HG02870 (cell line): ENCODE results near the gene DESI2.
"Not testable (repeated sequence)": the region's sequence is repeated elsewhere in the genome, so short reads cannot be mapped to it uniquely, and the experiment has no call there.

ENCODE experiments used
- ATAC-seq: cut with Tn5 transposase; IDR thresholded peaks from one replicate; pipeline ENCODE4 v1.9.1; 2021; ENCODE audit warnings: mild to moderate bottlenecking, moderate library complexity; ENCODE audit not compliant: unreplicated experiment

The DESI2 gene

DNA sequence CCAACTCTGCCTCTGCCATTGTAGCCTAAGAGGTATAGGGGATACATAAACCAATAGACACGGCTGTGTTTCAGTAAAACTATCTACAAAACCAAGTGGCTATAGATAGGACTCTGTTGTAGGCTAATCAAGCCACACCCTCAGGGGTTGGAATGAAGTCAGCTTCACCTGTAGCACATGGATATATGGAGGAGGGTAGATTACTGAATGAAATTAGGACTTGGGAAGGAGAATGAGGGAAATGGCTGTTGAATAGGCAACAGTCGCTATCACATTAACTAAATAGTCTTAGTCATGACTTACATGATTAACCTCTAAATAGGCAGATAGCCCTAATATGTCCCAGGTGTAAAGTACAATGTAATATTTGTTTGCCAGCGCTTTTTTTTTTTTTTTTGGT is 49.7 kb downstream of the DESI2 start:
- ATAC-seq, result no peak

DNA sequence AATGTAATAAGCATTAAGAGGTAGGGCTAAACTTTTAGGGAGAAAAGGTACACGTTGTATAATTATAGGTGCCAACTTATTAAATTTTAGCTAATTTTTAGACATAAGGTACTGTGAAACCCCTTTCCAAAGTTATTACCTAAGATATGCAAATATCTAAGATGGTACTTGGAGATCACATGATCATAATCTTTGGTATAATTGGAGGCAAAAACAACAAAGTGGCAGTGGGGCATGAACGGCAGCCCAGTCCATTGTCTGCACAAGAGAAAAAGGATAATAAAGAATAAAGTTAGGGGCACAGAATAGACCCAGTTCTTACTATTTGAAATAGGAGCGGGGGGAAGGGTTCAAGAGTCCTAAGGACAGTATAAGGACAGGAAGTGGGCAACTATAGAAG is 51.2 kb downstream of the DESI2 start:
- no peak for ATAC-seq

DNA sequence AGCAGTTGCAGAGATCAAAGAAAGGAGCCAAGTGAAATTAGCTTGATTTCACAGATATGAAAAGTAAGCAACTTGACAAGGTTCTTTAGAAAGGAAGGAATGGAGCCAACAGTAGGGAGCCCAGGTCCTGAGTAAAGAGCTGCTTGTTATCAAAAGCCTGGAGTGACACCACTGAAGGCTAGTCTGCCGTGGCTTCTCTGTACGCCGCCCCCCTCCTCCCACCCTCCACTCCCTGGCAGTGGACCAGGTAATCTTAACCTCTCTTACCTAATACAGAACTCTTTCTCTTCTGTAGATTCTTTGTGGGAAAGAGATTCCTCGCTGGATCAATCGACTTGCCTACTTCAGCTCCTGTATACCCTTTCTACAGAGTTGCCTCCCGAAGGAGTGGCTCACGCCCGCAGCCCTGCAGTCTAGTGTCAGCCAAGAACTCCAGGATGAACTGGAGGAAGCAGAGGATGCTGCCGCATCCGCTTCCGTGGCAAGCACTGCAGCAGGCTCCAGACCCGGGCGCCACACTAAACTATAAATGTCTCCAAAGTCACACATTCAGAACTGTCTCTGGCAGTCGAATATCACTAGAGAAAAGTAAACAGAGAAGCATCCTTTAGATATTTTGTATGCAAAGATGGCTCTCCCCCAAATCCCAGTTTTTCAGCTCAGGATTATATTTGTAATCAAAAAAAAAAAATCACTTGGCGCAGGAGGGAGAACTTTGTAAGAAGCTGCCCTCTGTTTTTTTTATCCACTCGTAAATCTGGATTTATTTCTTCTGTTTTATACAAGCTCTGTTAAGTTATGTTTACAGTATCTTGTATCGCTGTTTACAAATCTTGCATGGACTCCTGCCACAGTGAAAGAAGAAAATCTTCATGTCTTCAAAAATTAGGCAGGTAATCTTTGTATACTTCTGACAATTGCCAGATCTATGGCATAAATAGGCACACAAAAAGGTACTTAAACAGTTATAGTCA is 52.6 kb downstream of the DESI2 start:
- ATAC-seq, result no peak

DNA sequence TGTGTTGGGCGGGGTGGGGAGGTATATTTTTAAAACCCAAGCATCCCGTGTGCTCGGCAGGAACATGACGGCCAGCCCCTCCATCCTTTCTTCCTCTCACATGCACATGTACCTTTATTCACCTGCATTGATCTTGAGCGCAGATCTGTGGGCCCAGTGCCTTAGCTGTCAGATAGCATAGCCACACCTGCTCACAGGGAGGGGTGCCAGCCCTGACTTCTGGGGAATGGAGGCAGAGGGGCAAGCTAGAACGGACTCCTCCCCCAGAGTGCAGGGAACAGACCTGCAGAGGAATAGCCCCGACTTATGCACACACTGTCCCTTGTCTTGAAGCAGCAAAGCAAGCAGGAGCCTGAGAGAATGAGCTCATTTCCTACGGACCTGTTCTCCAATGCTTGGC is 56.1 kb downstream of the DESI2 start:
- no peak for ATAC-seq

DNA sequence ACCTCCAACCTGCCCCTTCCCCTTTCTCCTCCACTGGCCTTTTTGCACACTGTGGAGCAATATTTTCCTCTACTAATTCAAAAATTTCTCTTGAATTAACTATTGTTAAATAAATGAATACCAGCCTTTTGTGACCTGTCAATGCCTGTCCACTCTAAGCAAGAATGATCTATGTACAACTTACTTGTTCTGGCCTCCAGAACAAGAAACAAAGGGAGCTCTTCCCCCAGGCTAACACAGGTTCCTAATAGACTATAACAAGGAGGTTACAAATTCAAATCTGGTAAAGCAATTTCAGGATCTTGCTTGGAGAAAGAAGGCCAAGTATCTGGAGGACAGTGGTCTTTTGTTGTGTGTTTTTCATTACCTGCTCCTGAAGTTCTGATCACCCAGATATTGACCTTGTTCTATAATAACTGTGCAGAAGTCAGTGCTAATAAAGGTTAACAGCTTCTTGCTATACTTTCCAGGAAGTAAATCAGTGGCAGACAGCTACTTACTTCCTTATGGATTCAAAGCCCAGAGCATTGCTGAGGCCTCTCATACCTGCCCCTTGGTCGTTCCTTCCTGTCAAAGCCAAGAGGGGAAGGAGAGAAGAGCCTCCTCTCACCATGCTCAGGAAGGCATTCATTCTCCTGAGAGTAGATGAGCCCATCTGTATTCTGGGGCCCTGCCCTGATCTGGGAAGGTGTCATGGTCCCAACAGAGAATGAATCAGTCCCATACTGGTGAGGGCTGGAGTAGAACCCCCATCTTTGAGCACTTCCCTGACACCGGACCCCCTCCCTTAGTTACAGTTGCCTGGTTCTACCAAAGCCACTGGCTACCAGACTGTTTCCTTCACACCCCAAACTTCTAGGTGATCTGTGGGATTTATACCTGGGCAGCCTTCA is 56.8 kb downstream of the DESI2 start:
- no peak for ATAC-seq

DNA sequence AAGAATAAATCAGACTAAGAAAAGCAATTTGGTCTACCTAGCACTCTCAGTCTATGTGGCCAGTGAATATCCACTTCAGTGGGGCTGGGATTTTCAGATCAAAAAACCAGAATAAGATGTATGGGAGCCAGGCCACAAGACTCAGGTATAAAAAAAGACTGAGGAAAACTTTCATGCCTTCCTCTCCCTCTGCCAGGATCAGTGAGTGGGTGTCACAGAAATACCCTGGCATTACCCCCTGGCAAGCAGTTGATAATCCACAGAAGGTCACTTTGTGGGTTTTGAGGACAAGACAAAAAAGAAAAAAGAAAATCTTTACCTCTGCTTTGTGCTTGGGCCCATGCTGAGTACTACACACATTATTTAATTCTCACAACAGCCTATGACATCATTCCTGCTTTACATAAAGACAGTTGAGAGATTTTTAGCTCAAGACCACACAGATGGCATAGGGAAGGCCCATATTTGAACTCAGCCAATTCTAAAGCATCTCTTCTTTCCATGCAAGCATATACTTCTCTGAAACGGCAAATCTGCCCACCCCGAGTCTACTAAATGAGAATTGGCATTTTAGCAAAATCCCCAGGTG is 57.6 kb downstream of the DESI2 start:
- no peak for ATAC-seq

DNA sequence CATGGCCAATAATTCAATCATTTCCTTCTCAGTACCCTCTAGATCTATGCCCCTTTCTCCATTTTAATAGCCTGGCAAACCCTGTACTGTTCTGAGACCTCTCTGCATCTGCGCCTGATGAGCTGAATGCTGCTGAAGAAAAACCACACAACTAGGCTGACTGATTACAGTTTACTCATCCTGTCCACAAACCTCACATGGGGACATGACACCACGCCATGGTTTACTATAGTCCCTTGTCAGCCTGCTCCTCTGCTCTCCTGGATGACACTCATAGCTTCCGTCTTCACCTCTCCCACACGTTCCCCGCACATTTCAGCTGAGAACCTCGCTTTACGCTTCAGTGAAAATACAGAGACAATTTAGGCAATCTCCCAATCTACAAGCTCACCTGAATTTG is 59.7 kb downstream of the DESI2 start:
- ATAC-seq, result no peak

DNA sequence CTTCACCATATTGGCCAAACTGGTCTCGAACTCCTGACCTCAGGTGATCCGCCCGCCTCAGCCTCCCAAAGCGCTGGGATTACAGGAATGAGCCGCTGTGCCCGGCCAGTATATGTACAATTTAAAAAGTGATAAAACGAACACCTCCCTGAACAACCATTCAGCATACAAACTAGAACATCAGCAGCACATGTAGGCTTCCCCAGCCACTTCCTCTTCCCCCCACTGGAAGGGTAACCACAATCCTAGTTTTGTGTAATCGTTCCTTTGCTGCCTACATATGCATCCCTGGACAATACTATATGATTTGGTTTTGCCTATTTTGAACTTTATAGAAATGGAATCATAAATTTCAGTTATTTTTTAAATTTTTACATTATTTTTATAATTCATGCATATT is 60.4 kb downstream of the DESI2 start:
- no peak for ATAC-seq

DNA sequence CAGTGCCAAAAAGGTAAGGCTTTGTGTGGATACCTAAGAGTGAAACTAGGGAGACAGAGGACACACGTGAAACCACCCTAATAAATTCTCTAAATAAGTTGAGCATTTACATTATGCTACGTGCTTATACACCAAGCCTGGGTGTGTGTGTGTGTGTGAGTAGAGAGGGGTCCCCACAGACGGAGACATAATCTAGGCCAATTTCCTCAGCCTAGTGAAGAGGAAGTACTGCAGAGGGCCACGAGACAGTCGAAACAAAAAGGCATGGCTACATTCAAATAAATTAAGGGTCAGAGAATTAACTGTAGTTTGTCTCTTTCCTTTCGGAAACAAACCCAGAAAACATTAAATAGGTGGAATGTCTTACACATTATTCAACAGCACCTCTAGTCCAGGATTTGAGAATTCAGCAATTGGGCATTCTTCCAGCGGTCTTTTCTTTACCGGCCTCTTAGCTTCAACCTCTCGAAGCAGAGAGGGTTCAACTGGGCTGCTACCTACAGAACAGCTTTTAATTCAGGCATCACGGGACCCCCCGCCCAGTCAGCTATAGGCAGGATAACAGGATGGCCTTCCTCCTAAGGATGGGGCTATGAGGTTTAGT is 75.0 kb downstream of the DESI2 start:
- ATAC-seq, result no peak

DNA sequence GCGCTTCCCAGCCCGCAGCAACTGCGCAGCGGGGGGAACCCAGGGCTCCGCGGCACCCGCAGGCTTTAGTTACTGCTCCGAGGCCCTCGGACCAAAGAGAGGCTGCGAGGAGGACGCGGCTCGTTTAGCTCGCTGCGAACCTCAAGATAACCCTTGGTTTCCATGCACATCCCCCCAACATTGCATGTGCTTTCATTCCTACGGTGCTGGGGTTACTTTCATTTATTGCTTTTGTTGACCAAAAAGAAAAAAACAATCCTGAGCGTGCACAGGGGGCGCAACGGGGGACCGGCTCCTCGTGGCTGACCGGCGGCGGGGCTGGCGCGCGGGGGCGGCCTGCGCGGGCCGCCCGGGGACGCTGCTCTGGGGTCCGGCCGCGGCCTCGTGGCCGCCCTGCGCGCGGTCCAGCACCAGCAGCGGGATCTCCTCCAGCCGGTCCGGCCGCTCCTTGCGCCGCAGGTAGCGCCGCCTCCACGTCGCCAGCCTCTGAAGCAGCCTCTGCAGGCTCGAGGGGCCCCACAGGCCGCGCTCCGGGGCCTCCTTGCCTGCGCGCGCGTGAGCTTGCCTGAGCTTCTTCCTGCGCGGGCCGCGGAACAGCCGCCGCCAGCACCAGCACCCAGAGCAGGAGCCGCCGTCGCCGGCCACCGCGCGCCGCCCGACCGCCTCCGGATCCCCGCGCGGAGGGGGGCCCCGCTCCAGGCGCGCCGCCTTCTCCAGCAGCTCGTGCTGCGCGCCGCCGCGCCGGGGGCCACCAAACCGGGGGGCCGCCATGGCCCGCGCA is 77.4 kb downstream of the DESI2 start:
- no peak for ATAC-seq

DNA sequence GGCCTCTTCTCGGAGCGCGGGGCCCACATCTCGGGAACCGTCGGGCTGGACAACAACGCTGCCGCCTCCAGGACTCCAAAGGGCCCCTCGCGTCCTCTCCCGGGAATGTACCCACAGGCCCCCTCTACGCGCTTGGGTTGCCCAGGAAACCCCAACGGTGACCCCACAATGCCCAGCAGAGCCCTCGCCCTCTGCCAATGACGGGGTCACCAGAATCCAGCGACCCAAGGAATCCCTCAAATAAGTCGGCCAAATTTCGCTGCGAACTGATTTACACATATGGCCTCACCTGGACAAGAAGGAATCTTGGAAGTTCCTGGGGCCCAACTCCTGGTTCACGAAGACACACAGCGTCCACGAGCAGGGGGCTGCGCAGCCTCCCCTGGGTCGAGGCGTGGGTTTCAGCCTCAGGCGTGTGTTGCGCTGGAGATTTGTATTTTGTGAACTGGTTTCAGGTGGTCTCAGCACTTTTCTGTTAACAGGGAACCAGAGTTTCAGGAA is 78.1 kb downstream of the DESI2 start:
- ATAC-seq, result no peak

DNA sequence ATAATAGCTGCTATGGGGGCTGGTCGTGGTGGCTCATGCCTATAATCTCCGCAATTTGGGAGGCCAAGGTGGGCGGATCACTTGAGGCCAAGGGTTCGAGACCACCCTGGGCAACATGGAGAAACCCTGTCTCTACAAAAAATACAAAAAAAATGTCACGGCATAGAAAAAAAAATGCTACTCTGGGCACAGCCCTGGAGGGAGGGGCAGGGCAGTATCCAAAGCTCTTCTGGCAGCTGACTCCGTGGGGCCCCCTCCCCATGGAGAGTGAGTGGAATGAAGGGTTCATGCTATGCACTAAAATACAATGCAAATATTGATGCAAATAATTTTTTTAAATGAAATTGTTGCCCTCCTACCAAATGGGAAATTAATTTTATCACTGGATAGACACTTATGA is 78.7 kb downstream of the DESI2 start:
- no peak for ATAC-seq

DNA sequence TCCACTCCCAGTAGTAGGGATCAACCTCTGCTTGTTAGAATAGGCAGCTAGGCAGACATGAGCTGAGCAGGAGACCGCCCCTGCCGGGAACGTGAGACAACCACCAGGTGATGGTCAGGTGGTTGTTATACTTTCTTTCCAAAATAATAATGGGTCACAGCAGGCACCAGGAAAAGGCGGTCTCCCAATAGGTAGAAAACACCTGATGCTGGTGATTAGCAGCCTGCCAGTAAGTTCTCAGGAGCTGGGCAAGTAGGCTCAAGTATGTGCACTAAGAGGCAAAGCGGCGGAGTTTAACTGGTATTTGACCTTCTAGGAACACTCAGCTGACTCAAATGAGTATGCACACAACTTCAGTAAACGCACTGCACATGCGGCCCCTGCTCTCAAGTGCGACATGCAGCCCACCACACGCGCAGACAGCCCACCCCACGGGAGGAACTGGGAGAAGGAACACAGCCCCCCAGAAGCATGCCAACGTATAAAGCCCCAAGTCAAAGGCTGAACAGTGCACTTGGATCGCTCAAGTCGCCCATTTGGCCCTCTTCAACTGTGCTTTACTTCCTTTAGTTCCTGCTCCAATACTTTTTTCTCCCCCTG is 80.0 kb downstream of the DESI2 start:
- no peak for ATAC-seq

DNA sequence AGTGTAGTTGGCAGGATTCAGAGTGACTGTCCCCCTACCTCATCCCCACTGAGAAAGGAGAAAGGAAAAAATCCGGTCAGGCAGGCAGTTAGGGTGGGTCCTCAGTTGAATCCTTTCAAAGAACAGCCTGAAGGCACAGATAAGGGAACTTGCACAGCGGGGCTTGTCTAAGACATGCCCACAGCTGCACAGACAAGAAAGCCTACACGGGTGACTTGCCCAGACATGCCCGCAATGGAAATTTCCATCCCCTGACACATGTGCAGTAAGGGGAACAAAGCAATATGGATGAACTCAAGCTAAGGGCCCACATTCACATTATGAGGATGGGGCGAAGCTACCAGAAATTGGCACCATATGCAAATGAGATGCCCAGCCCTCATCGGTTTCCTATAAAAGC is 82.5 kb downstream of the DESI2 start:
- ATAC-seq, result no peak

DNA sequence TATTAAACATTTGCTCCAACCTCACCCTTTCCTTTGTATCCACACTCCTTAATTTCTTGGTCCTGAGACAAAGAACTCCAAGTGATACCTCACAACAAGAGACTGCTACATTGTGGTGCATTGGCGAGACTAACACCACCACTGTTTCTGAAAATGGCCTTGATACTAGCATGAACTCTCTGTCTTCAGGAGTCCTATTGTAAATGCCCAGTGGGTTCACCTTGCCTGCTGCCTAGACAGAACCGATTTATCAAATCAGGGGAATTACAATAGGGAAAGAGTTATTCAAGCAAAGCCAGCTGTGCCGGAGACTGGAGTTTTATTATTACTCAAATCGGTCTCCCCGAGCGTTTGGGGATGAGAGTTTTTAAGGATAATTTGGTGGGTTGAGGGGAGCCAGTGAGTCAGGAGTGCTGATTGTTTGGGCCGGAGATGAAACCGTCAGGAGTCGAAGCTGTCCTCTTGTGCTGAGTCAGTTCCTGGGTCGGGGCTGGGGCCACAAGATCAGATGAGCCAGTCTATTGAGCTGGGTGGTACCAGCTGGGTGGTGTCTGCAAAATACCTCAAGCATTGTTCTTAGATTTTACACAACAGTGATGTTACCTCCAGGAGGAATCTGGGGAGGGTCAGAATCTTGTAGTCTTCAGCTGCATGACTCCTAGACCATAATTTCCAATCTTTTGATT is 83.1 kb downstream of the DESI2 start:
- ATAC-seq, result no peak

DNA sequence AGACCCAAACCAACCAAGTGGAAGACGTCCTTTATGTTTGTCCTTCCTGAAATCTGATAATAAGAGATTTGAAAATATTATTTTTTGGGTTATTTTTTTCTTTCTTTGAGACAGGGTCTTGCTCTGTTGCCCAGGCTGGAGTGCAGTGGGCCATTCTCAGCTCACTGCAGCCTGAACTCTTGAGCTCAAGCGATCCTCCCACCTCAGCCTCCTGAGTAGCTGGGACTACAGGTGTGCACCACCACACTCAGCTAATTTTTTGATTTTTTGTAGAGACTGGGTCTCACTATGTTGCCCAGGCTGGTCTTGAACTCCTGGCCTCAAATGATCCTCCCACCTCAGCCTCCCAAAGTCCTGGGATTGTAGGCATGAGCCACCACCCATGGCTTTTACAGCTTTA is 86.2 kb downstream of the DESI2 start:
- ATAC-seq, result not testable (repeated sequence)

DNA sequence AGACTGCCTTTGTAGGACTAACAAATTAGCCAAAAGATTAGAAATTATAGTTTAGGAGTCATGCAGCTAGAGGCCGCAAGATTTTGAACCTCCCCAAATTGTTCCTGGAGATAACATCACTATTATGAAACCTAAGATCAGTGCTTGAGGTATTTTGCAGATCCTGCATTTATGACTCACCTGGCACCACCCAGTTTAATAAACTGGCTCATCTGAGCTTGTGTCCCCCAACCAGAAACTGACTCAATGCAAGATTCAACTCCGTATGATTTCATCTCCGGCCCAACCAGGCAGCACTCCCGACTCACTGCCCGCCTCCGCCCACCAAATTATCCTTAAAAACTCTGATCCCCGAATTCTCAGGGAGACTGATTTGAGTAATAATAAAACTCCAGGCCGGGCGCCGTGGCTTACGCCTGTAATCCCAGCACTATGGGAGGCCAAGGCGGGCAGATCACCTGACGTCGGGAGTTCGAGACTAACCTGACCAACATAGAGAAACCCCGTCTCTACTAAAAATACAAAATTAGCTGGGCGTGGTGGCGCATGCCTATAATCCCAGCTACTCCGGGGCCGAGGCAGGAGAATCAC is 87.2 kb downstream of the DESI2 start:
- ATAC-seq, result not testable (repeated sequence)

DNA sequence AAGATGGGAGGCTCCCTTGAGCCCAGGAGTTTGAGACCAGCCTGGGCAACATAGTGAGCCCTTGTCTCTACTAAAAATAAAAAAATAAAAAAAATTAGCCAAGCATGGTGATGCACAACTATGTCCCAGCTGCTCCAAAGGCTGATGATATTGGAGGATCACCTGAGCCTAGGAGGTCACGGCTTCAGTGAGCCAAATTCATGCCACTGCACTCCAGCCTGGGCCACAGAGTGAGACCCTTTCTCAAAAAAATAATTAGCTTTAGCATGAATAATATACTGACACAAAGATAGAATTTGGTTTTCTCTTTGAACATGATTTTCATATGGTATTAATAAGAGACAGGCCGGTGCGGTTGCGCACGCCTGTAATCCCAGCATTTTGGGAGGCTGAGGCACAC is 88.8 kb downstream of the DESI2 start:
- ATAC-seq, result no peak
